GM18505 (cell line): ENCODE results near the gene DNAAF1.
"Not testable (repeated sequence)": the region's sequence is repeated elsewhere in the genome, so short reads cannot be mapped to it uniquely, and the experiment has no call there.

Source experiments
- ATAC-seq: cut with Tn5 transposase; IDR thresholded peaks from one replicate; pipeline ENCODE4 v1.9.1; 2021; ENCODE audit not compliant: unreplicated experiment
- POLR2A ChIP-seq: IDR thresholded peaks from 4 replicates; pipeline ENCODE4 v1.6.1; 2011; ENCODE audit warnings: borderline replicate concordance; ENCODE audit not compliant: insufficient read depth, insufficient read length; ENCODE audit errors: extremely low read depth

The DNAAF1 gene

GRCh38 chr16:84207251-84207650, 62.1 kb downstream of the DNAAF1 start:
- no peak for TF ChIP-seq POLR2A
- ATAC-seq: no peak

GRCh38 chr16:84207879-84208278, 62.8 kb downstream of the DNAAF1 start:
- no peak for ATAC-seq
- no peak for TF ChIP-seq POLR2A

GRCh38 chr16:84209989-84210388, 64.9 kb downstream of the DNAAF1 start:
- no peak for TF ChIP-seq POLR2A
- ATAC-seq: no peak

- no peak for TF ChIP-seq POLR2A
- no peak for ATAC-seq
Observed at GRCh38 chr16:84212154-84212553, 67.0 kb downstream of the DNAAF1 start.

- no peak for ATAC-seq
- no peak for TF ChIP-seq POLR2A
Observed at GRCh38 chr16:84212631-84213030, 67.5 kb downstream of the DNAAF1 start.

GRCh38 chr16:84214451-84215066, 69.5 kb downstream of the DNAAF1 start:
- TF ChIP-seq POLR2A: no peak
- ATAC-seq: no peak

GRCh38 chr16:84215531-84215930, 70.4 kb downstream of the DNAAF1 start:
- no peak for TF ChIP-seq POLR2A
- ATAC-seq: no peak

- not testable (repeated sequence) for ATAC-seq
Observed at GRCh38 chr16:84216144-84216543, 71.0 kb downstream of the DNAAF1 start.

- no peak for ATAC-seq
- TF ChIP-seq POLR2A: no peak
Observed at GRCh38 chr16:84218176-84218823, 73.2 kb downstream of the DNAAF1 start.

GRCh38 chr16:84218956-84219355, 73.8 kb downstream of the DNAAF1 start:
- no peak for ATAC-seq
- no peak for TF ChIP-seq POLR2A

- ATAC-seq: no peak
- TF ChIP-seq POLR2A: no peak
Observed at GRCh38 chr16:84220851-84221250, 75.7 kb downstream of the DNAAF1 start.

GRCh38 chr16:84223456-84223855, 78.3 kb downstream of the DNAAF1 start:
- TF ChIP-seq POLR2A: no peak
- no peak for ATAC-seq

GRCh38 chr16:84224554-84224953, 79.4 kb downstream of the DNAAF1 start:
- no peak for TF ChIP-seq POLR2A
- no peak for ATAC-seq

GRCh38 chr16:84225126-84225525, 80.0 kb downstream of the DNAAF1 start:
- TF ChIP-seq POLR2A: no peak
- ATAC-seq: no peak
